ENCODE measurements around the gene RGS14.

The RGS14 gene

GRCh38 chr5:177357459-177358351 lies at the start of gene RGS14:
TSS of gene RGS14 (plus strand) at chr5:177357924. CDS start at chr5:177358025, 101 bp downstream.
- no peak for DNase-seq

- no peak for DNase-seq
These were observed 49.0 kb upstream of the RGS14 start for GRCh38 chr5:177308740-177309139.

- DNase-seq: no peak
These were observed 48.2 kb upstream of the RGS14 start for GRCh38 chr5:177309351-177310191.

- DNase-seq: no peak
These were observed 47.4 kb upstream of the RGS14 start for GRCh38 chr5:177310332-177310731.

GRCh38 chr5:177310757-177311391 lies 46.9 kb upstream of the RGS14 start:
- DNase-seq: no peak

- DNase-seq: no peak
These were observed 46.4 kb upstream of the RGS14 start for GRCh38 chr5:177311392-177311722.

- peak; percentile 81 for DNase-seq
These were observed 45.7 kb upstream of the RGS14 start, which contains the start of gene MXD3 for GRCh38 chr5:177311723-177312648. TSS of gene MXD3 (minus strand) at chr5:177311898. CDS start at chr5:177311830, 68 bp downstream.

- DNase-seq: no peak
These were observed 45.0 kb upstream of the RGS14 start for GRCh38 chr5:177312649-177313181.

- no peak for DNase-seq
These were observed 44.0 kb upstream of the RGS14 start for GRCh38 chr5:177313561-177314259.

GRCh38 chr5:177314376-177315342 lies 43.1 kb upstream of the RGS14 start:
- no peak for DNase-seq

GRCh38 chr5:177315411-177315810 lies 42.3 kb upstream of the RGS14 start:
- no peak for DNase-seq

- no peak for DNase-seq
These were observed 41.7 kb upstream of the RGS14 start for GRCh38 chr5:177316005-177316404.

GRCh38 chr5:177317959-177318377 lies 39.8 kb upstream of the RGS14 start:
- DNase-seq: no peak

- no peak for DNase-seq
These were observed 37.7 kb upstream of the RGS14 start for GRCh38 chr5:177319913-177320588.

- no peak for DNase-seq
These were observed 36.8 kb upstream of the RGS14 start for GRCh38 chr5:177320879-177321278.

- no peak for DNase-seq
These were observed 31.8 kb upstream of the RGS14 start for GRCh38 chr5:177325868-177326381.

- DNase-seq: no peak
These were observed 29.9 kb upstream of the RGS14 start for GRCh38 chr5:177327539-177328522.
